Stimulated activated CD8-positive, alpha-beta memory T cell treated with anti-CD3 and anti-CD28 coated beads, Interleukin-15, amount 100 ng/mL, for 4 hours (primary cell): Measurements from ENCODE around the gene WASF3.

Experiments used
- DNase-seq, 2 donors: peaks; one replicate each; pipeline ENCODE4 v3.0.0-alpha.2; 2020; ENCODE audit warnings: low read depth in 2 of 2

The WASF3 gene

GRCh38 chr13:26589754-26590153 is 32.3 kb downstream of the WASF3 start:
- no peak for DNase-seq

GRCh38 chr13:26590379-26590778 is 32.9 kb downstream of the WASF3 start:
- DNase-seq: no peak

- DNase-seq: no peak
Measured at GRCh38 chr13:26590951-26591350, 33.5 kb downstream of the WASF3 start.

GRCh38 chr13:26591672-26592071 is 34.2 kb downstream of the WASF3 start:
- no peak for DNase-seq

GRCh38 chr13:26593661-26594060 is 36.2 kb downstream of the WASF3 start:
- DNase-seq: no peak

GRCh38 chr13:26594363-26594762 is 36.9 kb downstream of the WASF3 start:
- DNase-seq: no peak

- no peak for DNase-seq
Measured at GRCh38 chr13:26596458-26596857, 39.0 kb downstream of the WASF3 start.

GRCh38 chr13:26599403-26599802 is 41.9 kb downstream of the WASF3 start:
- DNase-seq: no peak

GRCh38 chr13:26599860-26600259 is 42.4 kb downstream of the WASF3 start:
- DNase-seq: no peak

- DNase-seq: no peak
Measured at GRCh38 chr13:26600343-26600742, 42.9 kb downstream of the WASF3 start.

GRCh38 chr13:26601669-26602068 is 44.2 kb downstream of the WASF3 start:
- no peak for DNase-seq

GRCh38 chr13:26602783-26603182 is 45.3 kb downstream of the WASF3 start:
- no peak for DNase-seq

- DNase-seq: no peak
Measured at GRCh38 chr13:26604784-26605545, 47.5 kb downstream of the WASF3 start.

GRCh38 chr13:26605845-26606244 is 48.4 kb downstream of the WASF3 start:
- no peak for DNase-seq

- DNase-seq: no peak
Measured at GRCh38 chr13:26606631-26607030, 49.1 kb downstream of the WASF3 start.

- no peak for DNase-seq
Measured at GRCh38 chr13:26614721-26615120, 57.2 kb downstream of the WASF3 start.

- DNase-seq: no peak
Measured at GRCh38 chr13:26616126-26616525, 58.6 kb downstream of the WASF3 start.

- no peak for DNase-seq
Measured at GRCh38 chr13:26618726-26619125, 61.2 kb downstream of the WASF3 start.

GRCh38 chr13:26619358-26619757 is 61.9 kb downstream of the WASF3 start:
- no peak for DNase-seq

- DNase-seq: no peak
Measured at GRCh38 chr13:26621731-26622401, 64.4 kb downstream of the WASF3 start.

GRCh38 chr13:26623125-26623524 is 65.6 kb downstream of the WASF3 start:
- DNase-seq: no peak

- no peak for DNase-seq
Measured at GRCh38 chr13:26624572-26624971, 67.1 kb downstream of the WASF3 start.

- no peak for DNase-seq
Measured at GRCh38 chr13:26626271-26626670, 68.8 kb downstream of the WASF3 start.
